ENCODE measurements around the gene TM2D1. TPM values are rescaled to one million over a fixed set of nuclear protein-coding genes. Genes with fewer than 3 reads are reported as not detected.

The TM2D1 gene
- total and polyA plus RNA-seq, 9 of the 15 experiments (the other 6 are each of a cell fraction or from before 2014, with no cell fraction given), result 24.5 to 65.2 (median 47.7) TPM

- TF ChIP-seq SMC3 (conservative IDR thresholded peaks at IDR 0.05; ENCODE audit: insufficient read depth, low read depth, low read length) (no peak), KDM1A (IDR thresholded peaks at IDR 0.05) (peak; percentile 52 to 63; a peak in 2 of 4 replicates), ZEB2 (IDR thresholded peaks at IDR 0.05) (peak; percentile 60; the same call in 1 of the 2 replicates), TAL1 (IDR thresholded peaks at IDR 0.05) (peak; percentile 60), MEIS2 (IDR thresholded peaks at IDR 0.05; ENCODE audit: partially characterized antibody) (peak; percentile 92), DNMT1 (IDR thresholded peaks at IDR 0.05) (no peak), MAFK (IDR thresholded peaks at IDR 0.05; ENCODE audit: low read length) (peak; percentile 75), HDAC1 (IDR thresholded peaks at IDR 0.05) (0 out of 4 replicates have a peak, but pooled peaks of 1 of the 2 experiments have one; percentile 61), CBX3 (IDR thresholded peaks at IDR 0.05; ENCODE audit: borderline replicate concordance in 1 of 2, low read length in 2 of 2) (peak in 1 of 2 experiments; percentile 60; a peak in 1 of 3 replicates), TRIM24 (IDR thresholded peaks at IDR 0.05) (peak; percentile 26 to 66; a peak in 1 of 4 replicates), TEAD1 (CRISPR knock-in tag; IDR thresholded peaks at IDR 0.05) (peak in 1 of 2 experiments; percentile 56; a peak in 1 of 4 replicates), ARNT (IDR thresholded peaks at IDR 0.05) (peak in 1 of 2 experiments; percentile 69; a peak in 1 of 4 replicates), ELF4 (CRISPR knock-in tag; IDR thresholded peaks at IDR 0.05) (no peak), ZNF24 (IDR thresholded peaks at IDR 0.05) (no peak), SOX6 (IDR thresholded peaks at IDR 0.05) (peak; percentile 95), NCOR1 (IDR thresholded peaks at IDR 0.05) (peak; percentile 48), MYNN (IDR thresholded peaks at IDR 0.05) (peak; percentile 58; the same call in 1 of the 2 replicates), MYNN (CRISPR knock-in tag; IDR thresholded peaks at IDR 0.05) (no peak), LEF1 (IDR thresholded peaks at IDR 0.05) (peak; percentile 73; the same call in 1 of the 2 replicates), BACH1 (tag; IDR thresholded peaks at IDR 0.05) (peak; percentile 65; the same call in 1 of the 2 replicates), FOS (IDR thresholded peaks at IDR 0.05; ENCODE audit: extremely low read depth, insufficient read length) (no peak), HDAC3 (IDR thresholded peaks at IDR 0.05; ENCODE audit: borderline replicate concordance, partially characterized antibody) (no peak), GABPB2 (CRISPR knock-in tag; conservative IDR thresholded peaks at IDR 0.05) (no peak), TBL1XR1 (IDR thresholded peaks at IDR 0.05; ENCODE audit: low read length in 2 of 2) (0 out of 4 replicates have a peak, but pooled peaks of 1 of the 2 experiments have one; percentile 35), PKNOX1 (IDR thresholded peaks at IDR 0.05) (peak; percentile 66), DMBX1 (CRISPR knock-in tag; IDR thresholded peaks at IDR 0.05; ENCODE audit: borderline replicate concordance) (0 out of 2 replicates have a peak, but pooled peaks have one; percentile 1), ZNF197 (CRISPR knock-in tag; IDR thresholded peaks at IDR 0.05; ENCODE audit: low read depth) (0 out of 2 replicates have a peak, but pooled peaks have one; percentile 47), CBFA2T3 (IDR thresholded peaks at IDR 0.05) (peak; percentile 83), MTA3 (IDR thresholded peaks at IDR 0.05; ENCODE audit: borderline replicate concordance) (0 out of 2 replicates have a peak, but pooled peaks have one; percentile 35), CEBPB (tag; IDR thresholded peaks at IDR 0.05) (peak; percentile 81)
Observed at GRCh38 chr1:61708953-61709907, 15.7 kb downstream of the TM2D1 start (continued).

Measured in K562 (cell line).